ENCODE measurements around the gene NCOA3. TPM values are rescaled to one million over a fixed set of nuclear protein-coding genes. Genes with fewer than 3 reads are reported as not detected.

The NCOA3 gene
- total and polyA plus RNA-seq, 3 donors from 2014 or later, result 18.1 to 32.5 (median 27.6) TPM

DNA sequence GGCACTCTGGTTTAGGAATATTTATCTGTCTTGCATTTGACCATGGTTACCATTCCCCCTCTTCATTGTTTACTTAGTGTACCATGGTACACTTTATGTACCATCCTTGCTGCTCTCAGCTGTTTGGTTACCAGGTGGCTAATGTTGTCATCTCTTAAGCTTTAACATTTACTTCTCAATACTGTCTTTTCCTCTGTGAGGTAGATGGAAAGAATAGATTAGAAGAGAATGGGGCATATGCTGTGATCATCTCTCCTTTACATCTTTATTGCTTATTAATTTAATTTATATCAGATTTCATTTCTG lies 109.2 kb downstream of the NCOA3 start:
- intact Hi-C loops (cut with DNase I; ENCODE audit: low total_unique reads), result no loop called here
- no peaks in the 10 kb centered on the region for H3K27me3 ChIP-seq
- H3K27ac ChIP-seq, result no peak overlapping the region

DNA sequence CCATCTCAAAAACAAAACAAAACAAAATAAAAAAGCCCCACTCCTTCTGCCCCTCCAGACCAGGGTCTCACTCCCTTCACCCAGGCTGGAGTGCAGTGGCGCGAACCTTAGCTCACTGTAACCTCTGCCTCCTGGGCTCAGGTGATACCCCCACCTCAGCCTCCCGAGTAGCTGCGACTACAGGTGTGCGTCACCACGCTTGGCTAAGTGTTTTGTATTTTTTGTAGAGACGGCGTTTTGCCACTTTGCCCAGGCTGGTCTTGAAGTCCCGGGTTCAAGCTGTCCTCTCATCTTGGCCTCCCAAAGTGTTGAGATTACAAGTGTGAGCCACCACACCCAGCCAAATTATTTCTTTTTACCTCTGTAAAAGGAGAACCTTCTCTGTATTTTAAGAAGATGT lies 110.1 kb downstream of the NCOA3 start:
- intact Hi-C loops (cut with DNase I; ENCODE audit: low total_unique reads), result no loop called here
- Histone ChIP-seq H3K36me3 (ENCODE audit: low read depth, missing control alignments) (no peaks in the 10 kb centered on the region), H3K4me3 (no peak overlapping the region), H3K27me3 (no peaks in the 10 kb centered on the region), H3K4me1 (no peaks in the 10 kb centered on the region), H3K27ac (no peak overlapping the region), H3K9me3 (no peaks in the 10 kb centered on the region)
- TF ChIP-seq POLR2A (IDR thresholded peaks at IDR 0.05), result no peak
- no peak for DNase-seq
- 95 to 96% methylated on average over 9 of the region's 9 CpGs for WGBS, 2 donors

More for the DNA sequence above, 109.2 kb downstream of the NCOA3 start:
- no peaks in the 10 kb centered on the region for H3K36me3 ChIP-seq (ENCODE audit: low read depth, missing control alignments)
- DNase-seq, result no peak
- H3K9me3 ChIP-seq, result no peaks in the 10 kb centered on the region
- no peaks in the 10 kb centered on the region for H3K4me1 ChIP-seq
- no peak overlapping the region for H3K4me3 ChIP-seq
- TF ChIP-seq, protein P1, sequence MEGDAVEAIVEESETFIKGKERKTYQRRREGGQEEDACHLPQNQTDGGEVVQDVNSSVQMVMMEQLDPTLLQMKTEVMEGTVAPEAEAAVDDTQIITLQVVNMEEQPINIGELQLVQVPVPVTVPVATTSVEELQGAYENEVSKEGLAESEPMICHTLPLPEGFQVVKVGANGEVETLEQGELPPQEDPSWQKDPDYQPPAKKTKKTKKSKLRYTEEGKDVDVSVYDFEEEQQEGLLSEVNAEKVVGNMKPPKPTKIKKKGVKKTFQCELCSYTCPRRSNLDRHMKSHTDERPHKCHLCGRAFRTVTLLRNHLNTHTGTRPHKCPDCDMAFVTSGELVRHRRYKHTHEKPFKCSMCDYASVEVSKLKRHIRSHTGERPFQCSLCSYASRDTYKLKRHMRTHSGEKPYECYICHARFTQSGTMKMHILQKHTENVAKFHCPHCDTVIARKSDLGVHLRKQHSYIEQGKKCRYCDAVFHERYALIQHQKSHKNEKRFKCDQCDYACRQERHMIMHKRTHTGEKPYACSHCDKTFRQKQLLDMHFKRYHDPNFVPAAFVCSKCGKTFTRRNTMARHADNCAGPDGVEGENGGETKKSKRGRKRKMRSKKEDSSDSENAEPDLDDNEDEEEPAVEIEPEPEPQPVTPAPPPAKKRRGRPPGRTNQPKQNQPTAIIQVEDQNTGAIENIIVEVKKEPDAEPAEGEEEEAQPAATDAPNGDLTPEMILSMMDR (IDR thresholded peaks at IDR 0.05), result no peak

DNA sequence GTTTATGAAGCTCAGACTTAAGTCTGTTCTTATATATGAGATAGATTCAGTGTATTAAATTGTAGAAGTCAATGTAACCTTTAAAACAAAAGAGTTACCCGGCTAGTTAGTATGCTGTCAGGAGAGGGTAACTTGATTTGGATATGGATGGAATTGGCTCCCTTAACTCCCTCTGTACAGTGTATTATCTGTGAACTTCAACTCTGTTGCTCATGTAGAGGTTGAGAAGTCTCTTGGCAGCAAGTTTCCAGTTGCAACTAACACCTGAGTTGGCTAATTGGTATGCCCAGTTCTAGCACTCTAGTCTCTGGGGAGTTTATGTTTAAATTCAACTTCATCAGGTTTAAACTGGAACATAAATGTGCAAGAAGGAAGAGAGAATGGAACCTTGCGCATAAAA lies 111.0 kb downstream of the NCOA3 start:
- no peaks in the 10 kb centered on the region for H3K27me3 ChIP-seq
- 78 to 90% methylated on average over 2 of the region's 2 CpGs for WGBS, 2 donors
- no peaks in the 10 kb centered on the region for H3K9me3 ChIP-seq
- no peak overlapping the region for H3K4me3 ChIP-seq
- no peaks in the 10 kb centered on the region for H3K36me3 ChIP-seq (ENCODE audit: low read depth, missing control alignments)
- intact Hi-C loops (cut with DNase I; ENCODE audit: low total_unique reads), result no loop called here
- H3K27ac ChIP-seq, result no peak overlapping the region
- no peaks in the 10 kb centered on the region for H3K4me1 ChIP-seq
- DNase-seq, result no peak
- TF ChIP-seq, protein P1 (IDR thresholded peaks at IDR 0.05), result no peak
- no peak for TF ChIP-seq POLR2A (IDR thresholded peaks at IDR 0.05)

DNA sequence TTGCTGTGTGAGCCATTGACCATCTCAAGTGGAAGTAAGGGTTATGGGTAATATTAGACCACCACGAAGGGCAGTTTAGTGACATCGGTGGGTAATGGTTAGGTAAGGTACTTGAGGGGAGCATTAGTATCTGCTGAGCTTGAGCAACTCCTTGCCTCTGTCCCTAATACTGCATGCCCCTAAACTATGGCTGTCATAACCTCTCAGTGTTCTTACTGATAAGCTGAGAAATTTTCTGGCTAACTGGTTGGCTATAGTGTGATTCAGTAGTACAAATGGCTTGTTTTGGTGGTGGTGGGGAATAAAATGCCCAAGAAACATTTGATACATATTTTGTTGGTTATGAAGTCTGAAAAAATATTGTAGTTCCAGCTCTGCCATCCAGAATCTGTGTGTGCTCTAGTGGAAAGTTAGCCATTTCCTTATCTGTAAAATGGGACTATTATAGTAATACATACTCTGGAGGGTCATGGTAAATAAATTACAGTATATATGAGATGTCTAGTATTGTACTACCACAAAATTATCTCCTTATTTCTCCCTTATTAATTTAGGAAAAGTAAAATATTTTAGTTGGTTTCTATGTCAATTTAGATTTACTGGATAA lies 113.1 kb downstream of the NCOA3 start:
- TF ChIP-seq, protein P1 (IDR thresholded peaks at IDR 0.05), result no peak
- TF ChIP-seq POLR2A (IDR thresholded peaks at IDR 0.05), result no peak
- 96 to 100% methylated on average over 2 of the region's 2 CpGs for WGBS, 2 donors

DNA sequence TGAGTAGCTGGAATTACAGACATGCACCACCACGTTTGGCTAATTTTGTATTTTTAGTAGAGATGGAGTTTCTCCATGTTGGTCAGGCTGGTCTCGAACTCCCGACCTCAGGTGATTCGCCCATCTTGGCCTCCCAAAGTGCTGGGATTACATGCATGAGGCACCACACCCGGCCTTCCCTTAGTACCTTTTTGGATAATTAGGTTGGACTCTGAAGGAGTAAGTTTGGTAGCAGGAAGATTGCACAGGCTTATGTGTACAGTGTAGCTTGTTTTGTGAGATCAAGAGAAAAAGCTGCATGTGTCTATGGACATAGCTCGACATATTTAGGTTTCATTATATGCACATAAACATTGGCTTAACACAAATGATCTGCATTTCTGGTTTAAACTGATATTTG lies 116.8 kb downstream of the NCOA3 start:
- DNase-seq, result no peak
- intact Hi-C loops (cut with DNase I; ENCODE audit: low total_unique reads), result no loop called here
- WGBS, 2 donors, result 78 to 86% methylated on average over 6 of the region's 6 CpGs

More for the DNA sequence above, 113.1 kb downstream of the NCOA3 start:
- H3K4me3 ChIP-seq, result no peak overlapping the region
- H3K27ac ChIP-seq, result no peak overlapping the region
- no peaks in the 10 kb centered on the region for H3K4me1 ChIP-seq
- DNase-seq, result no peak
- H3K27me3 ChIP-seq, result no peaks in the 10 kb centered on the region
- H3K36me3 ChIP-seq (ENCODE audit: low read depth, missing control alignments), result no peaks in the 10 kb centered on the region
- intact Hi-C loops (cut with DNase I; ENCODE audit: low total_unique reads), result no loop called here
- H3K9me3 ChIP-seq, result no peaks in the 10 kb centered on the region

More for the DNA sequence above, 116.8 kb downstream of the NCOA3 start:
- no peaks in the 10 kb centered on the region for H3K4me1 ChIP-seq
- H3K27ac ChIP-seq, result no peak overlapping the region
- TF ChIP-seq, protein P1 (IDR thresholded peaks at IDR 0.05), result no peak
- TF ChIP-seq POLR2A (IDR thresholded peaks at IDR 0.05), result no peak
- H3K9me3 ChIP-seq, result no peaks in the 10 kb centered on the region
- no peaks in the 10 kb centered on the region for H3K36me3 ChIP-seq (ENCODE audit: low read depth, missing control alignments)
- no peaks in the 10 kb centered on the region for H3K27me3 ChIP-seq
- H3K4me3 ChIP-seq, result no peak overlapping the region
